ENCODE measurements around the gene MAP3K4.

The MAP3K4 gene

GRCh38 chr6:161080263-161080970 is 88.8 kb downstream of the MAP3K4 start:
- no peak for FAIRE-seq
- no peak for DNase-seq (ENCODE audit: low spot score)

GRCh38 chr6:161082215-161082614 is 90.6 kb downstream of the MAP3K4 start:
- no peak for FAIRE-seq
- DNase-seq (ENCODE audit: low spot score), result no peak

- DNase-seq (ENCODE audit: low spot score) (no peak), FAIRE-seq (no peak)
Observed at GRCh38 chr6:161085246-161085645, 93.7 kb downstream of the MAP3K4 start.

GRCh38 chr6:161088676-161089328 is 97.2 kb downstream of the MAP3K4 start:
- FAIRE-seq (no peak), DNase-seq (ENCODE audit: low spot score) (no peak)

DNA sequence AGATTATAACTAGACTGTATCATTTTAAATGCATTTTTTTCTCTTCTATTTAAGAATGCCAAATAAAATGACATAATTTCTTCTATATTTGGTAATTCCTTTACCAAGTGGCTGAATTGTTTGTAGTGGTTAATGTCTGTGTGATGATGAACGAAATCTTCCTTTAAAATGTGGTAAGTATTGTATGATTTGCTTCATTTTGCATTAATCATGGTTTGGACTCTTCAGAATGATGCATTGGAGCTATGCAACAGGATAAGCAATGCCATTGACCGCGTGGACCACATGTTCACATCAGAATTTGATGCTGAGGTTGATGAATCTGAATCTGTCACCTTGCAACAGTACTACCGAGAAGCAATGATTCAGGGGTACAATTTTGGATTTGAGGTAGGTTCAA is 99.6 kb downstream of the MAP3K4 start:
- DNase-seq (ENCODE audit: low spot score) (no peak), FAIRE-seq (no peak)

- DNase-seq (ENCODE audit: low spot score) (no peak), FAIRE-seq (no peak)
Observed at GRCh38 chr6:161091972-161092701, 100.6 kb downstream of the MAP3K4 start.

GRCh38 chr6:161094955-161095354 is 103.4 kb downstream of the MAP3K4 start:
- DNase-seq (ENCODE audit: low spot score) (peak; percentile 15), FAIRE-seq (peak; percentile 49)

GRCh38 chr6:161095916-161096315 is 104.3 kb downstream of the MAP3K4 start:
- FAIRE-seq (no peak), DNase-seq (ENCODE audit: low spot score) (no peak)

GRCh38 chr6:161100072-161100471 is 108.5 kb downstream of the MAP3K4 start:
- FAIRE-seq (peak; percentile 86), DNase-seq (ENCODE audit: low spot score) (peak; percentile 82)

GRCh38 chr6:161101517-161101916 is 109.9 kb downstream of the MAP3K4 start:
- FAIRE-seq, result no peak
- DNase-seq (ENCODE audit: low spot score), result no peak

- FAIRE-seq (no peak), DNase-seq (ENCODE audit: low spot score) (no peak)
Observed at GRCh38 chr6:161103475-161103874, 111.9 kb downstream of the MAP3K4 start.

GRCh38 chr6:161104966-161105365 is 113.4 kb downstream of the MAP3K4 start:
- no peak for FAIRE-seq

DNA sequence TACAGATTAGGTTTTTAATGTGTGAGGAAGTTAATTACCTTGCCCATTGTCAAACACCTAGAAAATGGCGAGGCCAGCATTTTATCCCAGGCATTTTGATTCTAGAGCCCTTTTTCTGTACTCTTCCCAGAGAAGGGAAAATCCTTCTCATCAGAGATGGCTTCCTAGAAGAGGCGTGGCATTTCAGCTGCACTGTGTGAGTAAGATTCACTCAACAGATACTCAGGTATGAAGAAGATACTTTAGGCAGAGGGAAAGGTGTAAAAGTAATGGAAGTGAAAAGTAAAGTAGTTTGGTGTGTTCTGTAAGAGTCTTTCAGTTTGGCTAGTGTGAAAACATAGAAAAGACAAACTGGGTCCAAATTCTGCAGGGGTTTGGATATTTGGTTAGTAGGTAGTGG is 113.8 kb downstream of the MAP3K4 start:
- no peak for FAIRE-seq

More at GRCh38 chr6:161104966-161105365, 113.4 kb downstream of the MAP3K4 start:
- DNase-seq (ENCODE audit: low spot score), result peak; percentile 6

GRCh38 chr6:161107779-161108730 is 116.5 kb downstream of the MAP3K4 start:
- no peak for FAIRE-seq
- DNase-seq (ENCODE audit: low spot score), result no peak

More for the DNA sequence above, 113.8 kb downstream of the MAP3K4 start:
- DNase-seq (ENCODE audit: low spot score), result no peak

DNA sequence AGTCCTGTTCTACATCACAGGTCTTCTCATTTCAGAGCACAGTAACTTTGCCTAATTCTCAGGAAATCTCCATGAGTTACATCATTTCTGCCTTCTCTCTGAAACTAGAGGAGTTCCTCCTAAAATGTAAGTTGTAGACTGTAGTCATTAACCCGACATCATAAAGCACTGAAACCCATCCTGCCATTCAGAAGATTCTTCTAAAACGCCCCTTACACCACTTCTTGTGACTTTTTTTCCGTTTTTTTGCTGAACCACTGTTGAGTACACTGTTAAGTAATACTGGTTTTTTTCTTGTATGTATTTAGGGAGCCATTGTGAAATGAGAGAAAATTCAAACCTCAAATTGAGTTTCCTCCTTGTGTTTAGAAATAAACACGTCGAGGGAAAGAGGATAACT is 117.3 kb downstream of the MAP3K4 start:
- no peak for DNase-seq (ENCODE audit: low spot score)

GRCh38 chr6:161109366-161109765 is 117.8 kb downstream of the MAP3K4 start:
- DNase-seq (ENCODE audit: low spot score) (no peak), FAIRE-seq (no peak)

More for the DNA sequence above, 117.3 kb downstream of the MAP3K4 start:
- no peak for FAIRE-seq

DNA sequence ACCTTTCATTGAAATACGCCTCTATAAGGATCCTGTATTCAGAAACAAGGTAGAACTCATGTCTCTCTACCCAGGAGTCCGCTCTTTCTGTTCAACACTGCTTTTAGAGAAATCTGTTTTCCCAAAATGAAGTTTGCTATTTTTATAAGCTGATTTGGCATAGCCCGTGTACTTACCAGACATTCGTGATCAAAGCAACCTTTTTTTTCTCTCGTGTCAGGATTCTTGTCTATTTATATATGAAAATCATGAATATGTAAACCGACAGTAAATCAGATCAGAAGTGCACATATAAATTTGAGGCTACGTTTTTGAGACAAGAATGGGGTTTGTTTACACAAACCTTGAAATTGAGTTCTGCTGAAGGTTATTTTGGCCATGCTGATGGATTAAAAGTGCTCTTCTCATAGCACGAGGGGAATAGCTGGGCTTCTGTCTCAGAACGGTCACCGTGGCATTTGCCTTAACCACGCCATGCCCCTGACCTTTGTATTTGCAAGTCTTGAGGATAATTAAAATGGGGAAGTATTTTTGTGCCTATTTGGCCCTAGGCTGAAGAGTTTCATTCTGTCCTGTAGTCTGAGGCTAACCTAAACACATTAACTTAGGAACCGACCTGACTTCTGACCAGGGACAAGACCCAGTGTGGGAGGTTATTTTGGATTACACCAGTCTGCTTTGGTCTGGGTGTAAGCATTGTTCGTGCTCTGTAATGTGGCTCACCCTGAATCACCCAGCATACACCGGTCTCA is 118.6 kb downstream of the MAP3K4 start:
- FAIRE-seq, result no peak
- DNase-seq (ENCODE audit: low spot score), result no peak

- DNase-seq (ENCODE audit: low spot score) (no peak), FAIRE-seq (no peak)
Observed at GRCh38 chr6:161111261-161111660, 119.7 kb downstream of the MAP3K4 start.

- DNase-seq (ENCODE audit: low spot score), result no peak
- no peak for FAIRE-seq
Observed at GRCh38 chr6:161115468-161115867, 123.9 kb downstream of the MAP3K4 start.

DNA sequence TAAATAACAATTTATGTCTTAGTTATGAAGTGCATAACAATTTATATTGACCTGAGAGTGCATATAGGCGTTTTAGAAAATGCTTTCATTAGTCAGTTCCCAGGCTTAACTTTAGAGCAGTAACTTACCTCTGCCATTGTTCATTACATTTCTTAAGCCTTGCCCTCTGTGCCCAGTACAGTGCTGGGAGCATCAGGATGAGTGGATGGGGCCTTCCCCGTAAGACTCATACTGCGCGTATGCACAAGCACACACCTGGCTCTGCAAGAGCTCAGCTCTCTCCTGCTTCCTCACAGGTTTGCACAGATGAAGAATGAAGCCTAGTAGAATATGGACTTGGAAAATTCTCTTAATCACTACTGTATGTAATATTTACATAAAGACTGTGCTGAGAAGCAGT is 125.0 kb downstream of the MAP3K4 start:
- DNase-seq (ENCODE audit: low spot score) (no peak), FAIRE-seq (no peak)

All from RCC 7860 (cell line).